ENCODE data around the gene KRTAP25-1.

Gene KRTAP25-1

GRCh38 chr21:30289215-30289614, at the start of gene KRTAP25-1:
Gene KRTAP25-1, minus strand, starts transcription at chr21:30289514. Its CDS starts 24 bp downstream, at chr21:30289490.
- no peak for DNase-seq (ENCODE audit: low read depth in 2 of 2)

GRCh38 chr21:30338717-30339116, 49.4 kb upstream of the KRTAP25-1 start:
- DNase-seq (ENCODE audit: low read depth in 2 of 2) = no peak

- DNase-seq (ENCODE audit: low read depth in 2 of 2) = no peak
These were observed 48.5 kb upstream of the KRTAP25-1 start for GRCh38 chr21:30337772-30338171.

GRCh38 chr21:30337276-30337744, 48.0 kb upstream of the KRTAP25-1 start, which contains the start of gene KRTAP27-1:
Gene KRTAP27-1, minus strand, starts transcription at chr21:30337694. Its CDS starts 26 bp downstream, at chr21:30337668.
- no peak for DNase-seq (ENCODE audit: low read depth in 2 of 2)

- no peak for DNase-seq (ENCODE audit: low read depth in 2 of 2)
These were observed 47.3 kb upstream of the KRTAP25-1 start for GRCh38 chr21:30336596-30336995.

GRCh38 chr21:30333736-30334135, 44.4 kb upstream of the KRTAP25-1 start:
- DNase-seq (ENCODE audit: low read depth in 2 of 2) = no peak

- no peak for DNase-seq (ENCODE audit: low read depth in 2 of 2)
These were observed 43.4 kb upstream of the KRTAP25-1 start for GRCh38 chr21:30332681-30333080.

GRCh38 chr21:30329203-30329875, 40.0 kb upstream of the KRTAP25-1 start:
- no peak for DNase-seq (ENCODE audit: low read depth in 2 of 2)

- DNase-seq (ENCODE audit: low read depth in 2 of 2) = no peak
These were observed 37.1 kb upstream of the KRTAP25-1 start for GRCh38 chr21:30326390-30326789.

GRCh38 chr21:30320215-30320614, 30.9 kb upstream of the KRTAP25-1 start, which contains the start of gene KRTAP26-1:
Gene KRTAP26-1, minus strand, starts transcription at chr21:30320315. Its CDS starts 280 bp downstream, at chr21:30320035.
- DNase-seq (ENCODE audit: low read depth in 2 of 2) = no peak

GRCh38 chr21:30315701-30316100, 26.4 kb upstream of the KRTAP25-1 start:
- no peak for DNase-seq (ENCODE audit: low read depth in 2 of 2)

GRCh38 chr21:30306884-30307283, 17.6 kb upstream of the KRTAP25-1 start:
- DNase-seq (ENCODE audit: low read depth in 2 of 2) = no peak

- DNase-seq (ENCODE audit: low read depth in 2 of 2) = no peak
These were observed 15.8 kb upstream of the KRTAP25-1 start for GRCh38 chr21:30305136-30305535.

GRCh38 chr21:30282850-30283249, 6.5 kb downstream of the KRTAP25-1 start, which contains the start of gene KRTAP24-1:
Gene KRTAP24-1, minus strand, starts transcription at chr21:30282950. Its CDS starts 18 bp downstream, at chr21:30282932.
- no peak for DNase-seq (ENCODE audit: low read depth in 2 of 2)

GRCh38 chr21:30271611-30272010, 17.7 kb downstream of the KRTAP25-1 start:
- DNase-seq (ENCODE audit: low read depth in 2 of 2) = no peak

- DNase-seq (ENCODE audit: low read depth in 2 of 2) = no peak
These were observed 18.2 kb downstream of the KRTAP25-1 start for GRCh38 chr21:30271156-30271555.

- no peak for DNase-seq (ENCODE audit: low read depth in 2 of 2)
These were observed 19.3 kb downstream of the KRTAP25-1 start for GRCh38 chr21:30269803-30270530.

- DNase-seq (ENCODE audit: low read depth in 2 of 2) = no peak
These were observed 20.6 kb downstream of the KRTAP25-1 start for GRCh38 chr21:30268608-30269197.

- no peak for DNase-seq (ENCODE audit: low read depth in 2 of 2)
These were observed 31.5 kb downstream of the KRTAP25-1 start for GRCh38 chr21:30257773-30258172.

GRCh38 chr21:30256100-30256499, 33.2 kb downstream of the KRTAP25-1 start:
- no peak for DNase-seq (ENCODE audit: low read depth in 2 of 2)

GRCh38 chr21:30255679-30256078, 33.6 kb downstream of the KRTAP25-1 start:
- DNase-seq (ENCODE audit: low read depth in 2 of 2) = no peak

- no peak for DNase-seq (ENCODE audit: low read depth in 2 of 2)
These were observed 37.5 kb downstream of the KRTAP25-1 start for GRCh38 chr21:30251781-30252180.
